ENCODE measurements around the gene STXBP5L.

- TF ChIP-seq CTCF (IDR thresholded peaks at IDR 0.05) (no peak), POLR2A (IDR thresholded peaks at IDR 0.05) (no peak)
These were observed 503.5 kb downstream of the STXBP5L start for GRCh38 chr3:121411523-121411922.

All from ovary (tissue), 3 donors.